CD4-positive, alpha-beta T cell (primary cell): ENCODE results near the gene TNC. TPM values are rescaled to one million over a fixed set of nuclear protein-coding genes. Genes with fewer than 3 reads are reported as not detected.

Experiments
- ATAC-seq: fragments of 200-7000 bp; cut with Tn5 transposase; one replicate; pipeline ENCODE4 v1.10.0; 2022; ENCODE audit warnings: mild to moderate bottlenecking; ENCODE audit not compliant: poor library complexity
- CTCF ChIA-PET: fragments of 350-600 bp; sonication (Branson Sonifier 250); formaldehyde crosslinking; loops from one replicate; lab custom pipeline; 2021; ENCODE audit warnings: antibody characterized with exemption, inconsistent platforms; lab: Charles Lee
- POLR2A ChIA-PET: fragments of 350-600 bp; sonication (Branson Sonifier 250); formaldehyde crosslinking; loops from one replicate; lab custom pipeline; 2021; ENCODE audit warnings: antibody characterized with exemption, inconsistent platforms; lab: Charles Lee
- DNase-seq, 14 experiments: peaks; one replicate each; pipeline ENCODE4 v3.0.0-alpha.2; 2013 to 2020; ENCODE audit warnings: mixed read lengths in 2 of 14
- H3K27ac ChIP-seq, 2 donors: one replicate each; pipeline versions ENCODE4 v1.5.1 to v1.7.0; 2013; ENCODE audit warnings: low read length in 2 of 2, low read depth in 1 of 2, mild to moderate bottlenecking in 1 of 2
- H3K27me3 ChIP-seq, 2 experiments: 1 replicate in 1 of 2; 2 replicates in 1 of 2; pipeline versions ENCODE4 v1.6.1 to v1.7.0; 2013; ENCODE audit warnings: low read length in 2 of 2, control low read depth in 1 of 2, mild to moderate bottlenecking in 1 of 2, moderate library complexity in 1 of 2; ENCODE audit not compliant: insufficient read depth in 2 of 2, control insufficient read depth in 1 of 2
- H3K36me3 ChIP-seq: one replicate; pipeline ENCODE4 v1.6.1; 2013; ENCODE audit warnings: low read length, control low read depth; ENCODE audit not compliant: insufficient read depth
- H3K4me1 ChIP-seq: one replicate; pipeline ENCODE4 v1.6.1; 2013; ENCODE audit warnings: low read length, control low read depth; ENCODE audit not compliant: insufficient read depth
- H3K4me3 ChIP-seq: one replicate; pipeline ENCODE4 v1.5.1; 2013; ENCODE audit warnings: mild to moderate bottlenecking, low read length, moderate library complexity
- H3K9me3 ChIP-seq, 2 experiments: 1 replicate in 1 of 2; 2 replicates in 1 of 2; pipeline versions ENCODE4 v1.6.1 to v1.7.0; 2013; ENCODE audit warnings: low read length in 2 of 2, mild to moderate bottlenecking in 2 of 2, control low read depth in 1 of 2, moderate library complexity in 1 of 2; ENCODE audit not compliant: control insufficient read depth in 1 of 2, insufficient read depth in 1 of 2
- H3K27ac Mint-ChIP-seq: one replicate; pipeline ENCODE4 v1.8.0; 2020; ENCODE audit warnings: mixed read lengths
- H3K27me3 Mint-ChIP-seq: one replicate; pipeline ENCODE4 v1.8.0; 2021; ENCODE audit warnings: mixed read lengths
- H3K36me3 Mint-ChIP-seq: one replicate; pipeline ENCODE4 v1.8.0; 2021; ENCODE audit warnings: low read depth, mixed read lengths
- H3K4me1 Mint-ChIP-seq: one replicate; pipeline ENCODE4 v1.8.0; 2021; ENCODE audit warnings: low read depth, mixed read lengths
- H3K4me3 Mint-ChIP-seq: one replicate; pipeline ENCODE4 v1.8.0; 2020; ENCODE audit warnings: mild to moderate bottlenecking, mixed read lengths
- H3K9me3 Mint-ChIP-seq: one replicate; pipeline ENCODE4 v1.8.0; 2020; ENCODE audit warnings: mixed read lengths
- intact Hi-C, 2 experiments: fragments of 100-400 bp; cut with DNase I in 1 of 2; cut with micrococcal nuclease in 1 of 2; formaldehyde crosslinking; loops; one replicate each; pipeline versions ENCODE4 v1.15.1 to v1.9.0; 2023 to 2025; cut with DNase I, micrococcal nuclease
- total RNA-seq, 174 experiments: library from RNA in 2 of 174; stranded (reverse) in 2 of 174; gene quantifications; one replicate each; pipeline ENCODE4 v1.2.3 and lab custom pipeline; 2021 to 2026
- TF ChIP-seq, protein P1 (sequence below): fragments of 200-600 bp; IDR thresholded peaks from one replicate; pipeline ENCODE4 v1.8.0; 2022; ENCODE audit warnings: antibody characterized with exemption, mild to moderate bottlenecking

TNC gene
- total RNA-seq, 2 experiments from 2014 or later: 0.03 to 0.05 TPM

DNA sequence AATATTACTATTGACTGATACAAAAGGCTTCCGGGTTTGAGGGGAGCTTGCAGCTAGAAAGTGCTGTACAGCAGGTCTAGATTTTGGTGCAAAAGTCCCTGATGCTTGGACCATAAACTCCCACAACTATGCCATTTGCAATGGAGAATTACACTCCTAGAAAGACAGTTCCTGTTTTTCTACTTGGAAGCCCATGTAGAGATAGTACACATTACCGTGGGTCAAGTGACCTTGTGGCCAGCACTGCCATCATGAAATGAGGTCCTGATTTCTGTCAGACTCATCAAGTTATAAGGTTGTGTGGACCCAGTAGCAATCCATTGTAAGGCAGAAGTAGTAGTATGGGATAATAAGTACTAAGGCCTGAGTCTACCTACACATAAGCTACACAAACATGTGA is 144.7 kb downstream of the TNC start:
- intact Hi-C loops: no loop called here
- CTCF ChIA-PET: no interaction called here
- no peaks in the 10 kb centered on the region for H3K9me3 Mint-ChIP-seq
- no peaks in the 10 kb centered on the region for H3K27me3 Mint-ChIP-seq
- H3K27ac ChIP-seq: no peak overlapping the region
- H3K36me3 Mint-ChIP-seq: no peaks in the 10 kb centered on the region
- ATAC-seq (no peak), DNase-seq (no peak)
- TF ChIP-seq, protein P1, sequence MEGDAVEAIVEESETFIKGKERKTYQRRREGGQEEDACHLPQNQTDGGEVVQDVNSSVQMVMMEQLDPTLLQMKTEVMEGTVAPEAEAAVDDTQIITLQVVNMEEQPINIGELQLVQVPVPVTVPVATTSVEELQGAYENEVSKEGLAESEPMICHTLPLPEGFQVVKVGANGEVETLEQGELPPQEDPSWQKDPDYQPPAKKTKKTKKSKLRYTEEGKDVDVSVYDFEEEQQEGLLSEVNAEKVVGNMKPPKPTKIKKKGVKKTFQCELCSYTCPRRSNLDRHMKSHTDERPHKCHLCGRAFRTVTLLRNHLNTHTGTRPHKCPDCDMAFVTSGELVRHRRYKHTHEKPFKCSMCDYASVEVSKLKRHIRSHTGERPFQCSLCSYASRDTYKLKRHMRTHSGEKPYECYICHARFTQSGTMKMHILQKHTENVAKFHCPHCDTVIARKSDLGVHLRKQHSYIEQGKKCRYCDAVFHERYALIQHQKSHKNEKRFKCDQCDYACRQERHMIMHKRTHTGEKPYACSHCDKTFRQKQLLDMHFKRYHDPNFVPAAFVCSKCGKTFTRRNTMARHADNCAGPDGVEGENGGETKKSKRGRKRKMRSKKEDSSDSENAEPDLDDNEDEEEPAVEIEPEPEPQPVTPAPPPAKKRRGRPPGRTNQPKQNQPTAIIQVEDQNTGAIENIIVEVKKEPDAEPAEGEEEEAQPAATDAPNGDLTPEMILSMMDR: no peak
- peaks cover 4% of the 10 kb centered on the region for H3K4me1 ChIP-seq
- no peaks in the 10 kb centered on the region for H3K9me3 ChIP-seq
- peaks cover 15% of the 10 kb centered on the region for H3K4me1 Mint-ChIP-seq
- H3K27me3 ChIP-seq: no peaks in the 10 kb centered on the region
- POLR2A ChIA-PET: no interaction called here
- no peak overlapping the region for H3K4me3 Mint-ChIP-seq
- H3K4me3 ChIP-seq: no peak overlapping the region
- no peak overlapping the region for H3K27ac Mint-ChIP-seq
- no peaks in the 10 kb centered on the region for H3K36me3 ChIP-seq

DNA sequence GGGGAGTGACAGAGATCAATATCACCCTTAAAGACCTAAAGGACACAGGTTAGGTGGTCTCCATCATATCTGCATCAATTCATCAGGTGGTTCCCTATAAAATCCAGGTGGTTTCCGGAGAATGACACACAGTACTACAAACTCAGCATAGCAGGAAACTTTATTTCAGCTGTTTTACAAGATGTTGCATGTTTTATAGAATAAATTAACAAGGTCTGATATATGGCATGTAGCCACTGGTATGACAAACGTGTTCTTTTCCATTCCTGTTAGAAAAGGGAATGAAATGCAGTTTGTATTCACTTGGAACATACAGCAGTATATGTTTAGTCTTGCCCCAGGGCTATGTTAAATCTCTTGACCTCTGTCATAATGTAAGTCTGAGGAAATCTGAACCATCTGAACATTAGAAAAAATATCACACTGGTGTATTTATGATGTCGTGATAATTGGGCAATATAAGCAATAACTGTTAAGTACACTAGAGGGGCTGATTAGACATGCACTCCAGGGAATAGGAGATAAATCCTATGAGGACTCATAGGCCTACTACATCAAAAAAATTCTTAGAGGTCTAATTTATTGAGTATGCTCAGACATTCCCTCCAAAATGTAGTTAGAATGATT is 145.3 kb downstream of the TNC start:
- no peak overlapping the region for H3K27ac Mint-ChIP-seq
- H3K36me3 ChIP-seq: no peaks in the 10 kb centered on the region
- ChIA-PET CTCF (no interaction called here), POLR2A (interaction anchor here (0.7 to 1.6 kb wide), 2 partner anchors 9 to 43 kb away, joined by 3 read pairs; no protein-coding TSS in a partner anchor)
- H3K9me3 Mint-ChIP-seq: no peaks in the 10 kb centered on the region
- peaks cover 21% of the 10 kb centered on the region for H3K4me1 Mint-ChIP-seq
- ATAC-seq (no peak), DNase-seq (no peak)
- no peaks in the 10 kb centered on the region for H3K27me3 Mint-ChIP-seq
- H3K27me3 ChIP-seq: no peaks in the 10 kb centered on the region
- no peak overlapping the region for H3K4me3 Mint-ChIP-seq
- no peaks in the 10 kb centered on the region for H3K9me3 ChIP-seq
- intact Hi-C loops: no loop called here
- H3K4me3 ChIP-seq: no peak overlapping the region
- TF ChIP-seq, protein P1: no peak
- peaks cover 6% of the 10 kb centered on the region for H3K4me1 ChIP-seq
- no peak overlapping the region for H3K27ac ChIP-seq
- no peaks in the 10 kb centered on the region for H3K36me3 Mint-ChIP-seq

Other genes starting within 250 kb of the TNC start
- 10 to 100 TPM; 70.9 to 71.6 TPM for gene TNFSF8, start 187.6 kb downstream of the TNC start, total RNA-seq